Right cardiac atrium (tissue), 5 donors: ENCODE results near the gene FBXO31. TPM values are rescaled to one million over a fixed set of nuclear protein-coding genes. Genes with fewer than 3 reads are reported as not detected.
A peak's percentile ranks its signal among the peaks of the same experiment; 100 is the strongest.

Source experiments
- ATAC-seq, 2 donors: fragments of 200-7000 bp; cut with Tn5 transposase; one replicate each; pipeline versions ENCODE4 v1.8.0 to v1.9.1; 2020; ENCODE audit warnings: moderate library complexity in 2 of 2, mild to moderate bottlenecking in 1 of 2
- DNase-seq, 3 donors: peaks; one replicate each; pipeline ENCODE4 v3.0.0-alpha.2; 2020
- H3K27ac ChIP-seq: one replicate; pipeline ENCODE4 v1.5.1; 2013; ENCODE audit warnings: mild to moderate bottlenecking, low read length, control low read depth, moderate library complexity
- H3K27me3 ChIP-seq: one replicate; pipeline ENCODE4 v1.6.1; 2013; ENCODE audit not compliant: control insufficient read depth, insufficient read depth
- H3K4me1 ChIP-seq: one replicate; pipeline ENCODE4 v1.6.1; 2013; ENCODE audit warnings: low read length; ENCODE audit not compliant: control insufficient read depth, insufficient read depth
- H3K4me3 ChIP-seq: one replicate; pipeline ENCODE4 v1.5.1; 2013; ENCODE audit warnings: low read length, control low read depth
- H3K9me3 ChIP-seq: one replicate; pipeline ENCODE4 v1.6.1; 2013; ENCODE audit warnings: low read length; ENCODE audit not compliant: control insufficient read depth
- WGBS: extraction: QIAGEN DNeasy Blood & Tissue Kit; methylation state at CpG from one replicate; pipeline ENCODE4 v1.1.7; 2013; 5-methylcytosine and 5-hydroxymethylcytosine counted together
- intact Hi-C, 4 donors: fragments of 100-400 bp; cut with DNase I; formaldehyde crosslinking; loops; one replicate each; pipeline versions ENCODE4 v1.11.0 to v1.14.0; 2022 to 2023
- polyA plus RNA-seq: library from polyadenylated mRNA; stranded (reverse); fragments of 200-250 nt; gene quantifications from one replicate; pipeline ENCODE4 v1.2.3, GENCODE V29; 2013
- total RNA-seq, 4 donors: library from RNA; stranded (reverse); fragmentation: NEBNext Ultra II Directional; extraction: Animal tissue kit (Norgen Biotek cat#: 25700); gene quantifications; one replicate each; pipeline ENCODE4 v1.2.1, GENCODE V29; 2021
- donor health status: healthy with polysubstance abuse.
- donor health status: DM: no; HTN: yes; CAD: no.
- donor health status: DM: no; HTN: no; CAD: no.
- donor health status: DM: no; HTN: yes; CAD: no; lungs with severe emphysema.
- donor health status: DM: yes; HTN: yes; CAD: no.

The FBXO31 gene
- total and polyA plus RNA-seq, 5 donors = 24.3 to 66.1 (median 49.5) TPM

GRCh38 chr16:87361916-87362619 lies 21.5 kb downstream of the FBXO31 start:
- Histone ChIP-seq H3K4me1 (peaks cover 8% of the 10 kb centered on the region), H3K9me3 (no peaks in the 10 kb centered on the region), H3K27me3 (no peaks in the 10 kb centered on the region), H3K27ac (no peak overlapping the region), H3K4me3 (no peak overlapping the region)
- no peak for DNase-seq
- ATAC-seq = no peak
- intact Hi-C loops = loop anchor here in 1 of 4 donors (10.0 kb wide), 1 partner anchor 807 kb away; the partner anchor contains the start of gene MTHFSD
- 95% methylated on average over 8 of the region's 8 CpGs for WGBS

- no peaks in the 10 kb centered on the region for H3K9me3 ChIP-seq
- DNase-seq = no peak
Observed at GRCh38 chr16:87360862-87361610, 22.5 kb downstream of the FBXO31 start.

DNA sequence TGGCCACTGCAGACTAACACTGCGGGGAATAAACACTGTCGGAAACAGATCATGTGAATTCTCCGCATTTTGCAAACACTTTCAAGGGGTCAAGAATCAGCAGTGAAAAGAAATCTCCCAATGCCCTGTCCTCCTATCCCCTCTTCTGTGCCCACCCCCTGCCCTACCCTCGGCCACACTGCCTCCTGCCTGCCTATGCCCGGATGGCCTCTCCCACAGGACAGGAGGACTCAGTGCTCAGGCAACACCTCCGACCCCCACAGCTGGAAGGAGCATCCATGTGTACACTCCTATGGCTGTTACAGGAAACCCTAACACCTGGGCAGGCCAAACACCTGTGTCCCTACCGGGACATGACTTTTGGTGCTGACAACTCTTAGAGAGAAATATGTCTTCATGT lies 24.5 kb downstream of the FBXO31 start:
- WGBS = 94% methylated on average over 7 of the region's 7 CpGs
- Histone ChIP-seq H3K4me1 (peaks cover 8% of the 10 kb centered on the region), H3K27me3 (no peaks in the 10 kb centered on the region), H3K27ac (no peak overlapping the region), H3K9me3 (no peaks in the 10 kb centered on the region), H3K4me3 (no peak overlapping the region)
- ATAC-seq = no peak
- DNase-seq = no peak
- intact Hi-C loops = no loop called here

More at GRCh38 chr16:87360862-87361610, 22.5 kb downstream of the FBXO31 start:
- no peak for ATAC-seq
- WGBS = 91% methylated on average over 16 of the region's 16 CpGs
- intact Hi-C loops = loop anchor here in 1 of 4 donors (10.0 kb wide), 1 partner anchor 806 kb away; the partner anchor contains the start of gene MTHFSD
- H3K27ac ChIP-seq = no peak overlapping the region
- H3K4me1 ChIP-seq = peaks cover 10% of the 10 kb centered on the region
- no peak overlapping the region for H3K4me3 ChIP-seq
- no peaks in the 10 kb centered on the region for H3K27me3 ChIP-seq

DNA sequence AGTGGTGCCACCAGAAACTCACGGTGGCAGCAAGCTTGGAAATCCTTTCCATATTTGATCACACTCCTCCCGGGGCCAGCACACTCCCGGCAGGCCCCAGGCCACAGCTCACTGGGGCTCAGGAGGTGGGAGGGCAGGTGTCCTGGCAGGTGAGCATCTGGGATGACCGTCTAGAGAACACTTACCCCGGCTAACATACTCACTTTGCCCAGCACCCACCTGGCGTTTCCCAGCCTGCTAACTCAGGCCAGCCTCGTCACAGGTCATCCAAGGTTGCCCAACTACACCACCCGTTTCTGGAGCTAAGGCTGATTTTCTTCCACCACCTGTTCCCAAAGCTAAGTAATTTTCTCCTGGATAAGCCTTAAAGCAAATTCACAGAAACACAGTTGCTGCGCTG lies 24.9 kb downstream of the FBXO31 start:
- 85% methylated on average over 9 of the region's 9 CpGs for WGBS
- intact Hi-C loops = no loop called here
- no peak for ATAC-seq

DNA sequence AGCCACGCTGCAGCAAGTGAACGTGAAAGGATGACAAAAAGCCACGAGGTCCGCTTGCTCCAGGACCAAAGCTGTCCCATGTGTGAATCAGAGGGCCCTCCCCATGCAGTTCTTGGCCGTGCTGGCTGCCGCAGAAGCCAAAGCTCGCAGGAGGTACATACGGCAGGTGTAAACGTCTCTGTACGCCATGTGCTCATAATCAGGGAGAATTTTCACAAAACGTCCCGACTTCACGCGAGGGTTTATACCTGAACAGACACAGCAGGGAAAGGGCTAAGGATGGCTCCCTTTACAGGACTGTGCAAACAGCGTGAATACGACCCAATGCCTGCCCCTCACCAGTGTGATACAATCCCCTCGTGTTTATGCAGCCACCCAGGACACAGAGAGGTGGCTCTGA lies 25.3 kb downstream of the FBXO31 start:
- H3K27me3 ChIP-seq = no peaks in the 10 kb centered on the region
- no peaks in the 10 kb centered on the region for H3K9me3 ChIP-seq
- ATAC-seq = no peak
- H3K4me3 ChIP-seq = no peak overlapping the region
- H3K4me1 ChIP-seq = peaks cover 7% of the 10 kb centered on the region
- 94% methylated on average over 17 of the region's 17 CpGs for WGBS
- no peak for DNase-seq
- intact Hi-C loops = no loop called here
- H3K27ac ChIP-seq = no peak overlapping the region

More for the DNA sequence above, 24.9 kb downstream of the FBXO31 start:
- Histone ChIP-seq H3K9me3 (no peaks in the 10 kb centered on the region), H3K4me1 (peaks cover 7% of the 10 kb centered on the region), H3K4me3 (no peak overlapping the region), H3K27ac (no peak overlapping the region), H3K27me3 (no peaks in the 10 kb centered on the region)
- DNase-seq = no peak

DNA sequence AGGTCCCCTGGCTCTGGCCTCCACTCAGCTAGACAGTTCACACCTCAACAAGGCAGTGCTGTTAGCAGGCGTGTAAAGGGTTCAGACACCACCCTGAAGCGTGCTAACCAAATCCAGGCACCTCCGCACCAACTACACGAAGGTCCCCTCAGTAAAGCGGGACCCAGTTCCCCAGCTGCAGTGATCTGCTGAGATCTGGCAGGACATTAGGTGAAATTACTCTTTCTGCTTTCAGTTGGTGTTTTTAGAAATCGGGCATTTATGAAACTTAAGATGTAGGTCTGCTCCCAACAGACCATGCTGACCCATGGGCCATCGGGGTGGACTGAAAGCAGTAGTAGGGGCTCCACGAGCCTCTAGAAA lies 27.1 kb downstream of the FBXO31 start:
- WGBS = 80% methylated on average over 8 of the region's 8 CpGs
- no peaks in the 10 kb centered on the region for H3K9me3 ChIP-seq
- no peak overlapping the region for H3K27ac ChIP-seq
- H3K27me3 ChIP-seq = no peaks in the 10 kb centered on the region
- ATAC-seq (peak in 1 of 2 donors; percentile 9), DNase-seq (no peak)
- H3K4me1 ChIP-seq = peaks cover 7% of the 10 kb centered on the region
- H3K4me3 ChIP-seq = no peak overlapping the region
- intact Hi-C loops = no loop called here

DNA sequence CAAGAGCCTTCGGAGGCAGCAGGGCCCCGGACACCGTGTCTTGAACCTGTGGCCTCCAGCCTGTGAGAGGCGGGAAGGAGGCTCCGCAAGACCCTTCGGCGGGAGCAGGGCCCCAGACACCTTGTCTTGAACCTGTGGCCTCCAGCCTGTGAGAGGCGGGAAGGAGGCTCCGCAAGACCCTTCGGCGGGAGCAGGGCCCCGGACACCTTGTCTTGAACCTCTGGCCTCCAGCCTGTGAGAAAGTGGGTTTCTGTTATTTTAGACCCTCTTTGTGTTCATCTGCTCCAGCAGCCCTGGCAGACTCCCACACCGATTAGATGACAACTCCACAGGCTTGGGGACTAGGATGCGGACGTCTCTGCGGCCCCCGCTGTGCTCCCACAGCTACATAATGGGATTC lies 30.0 kb downstream of the FBXO31 start:
- ATAC-seq (no peak), DNase-seq (peak in 1 of 3 donors; percentile 41)
- Histone ChIP-seq H3K4me3 (no peak overlapping the region), H3K9me3 (no peaks in the 10 kb centered on the region), H3K4me1 (peaks cover 2% of the 10 kb centered on the region), H3K27ac (no peak overlapping the region), H3K27me3 (no peaks in the 10 kb centered on the region)
- intact Hi-C loops = no loop called here
- 91% methylated on average over 17 of the region's 17 CpGs for WGBS

DNA sequence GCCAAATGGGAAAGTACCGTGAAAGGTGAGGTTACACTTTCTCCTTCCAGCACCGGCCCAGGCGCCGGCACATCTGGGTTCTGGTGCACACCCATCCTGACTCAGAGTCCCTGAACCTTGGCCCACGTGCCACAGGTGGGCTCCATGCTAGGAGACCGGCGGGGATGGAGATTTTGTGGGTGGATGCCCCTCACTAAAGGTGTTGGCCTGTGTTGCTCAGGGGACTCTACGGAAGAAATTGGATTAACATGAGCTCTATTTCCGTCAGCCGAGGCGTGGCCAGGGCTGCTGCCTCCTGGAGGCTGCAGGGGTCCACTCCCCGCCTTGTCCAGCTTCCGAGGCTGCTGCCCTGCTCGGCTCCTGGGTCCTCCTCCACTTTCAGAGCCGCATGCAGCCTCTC lies 30.8 kb downstream of the FBXO31 start:
- DNase-seq (peak in 1 of 3 donors; percentile 40), ATAC-seq (no peak)

GRCh38 chr16:87351320-87351698 lies 32.3 kb downstream of the FBXO31 start:
- WGBS = 60% methylated on average over 9 of the region's 9 CpGs

More for the DNA sequence above, 30.8 kb downstream of the FBXO31 start:
- Histone ChIP-seq H3K4me3 (no peak overlapping the region), H3K9me3 (no peaks in the 10 kb centered on the region), H3K4me1 (peaks cover 2% of the 10 kb centered on the region), H3K27me3 (no peaks in the 10 kb centered on the region), H3K27ac (no peak overlapping the region)
- WGBS = 96% methylated on average over 15 of the region's 15 CpGs
- intact Hi-C loops = no loop called here

GRCh38 chr16:87350681-87351319 lies 32.8 kb downstream of the FBXO31 start:
- H3K4me1 ChIP-seq = no peaks in the 10 kb centered on the region
- DNase-seq = peak; percentile 46 to 68 (median 58)

More at GRCh38 chr16:87351320-87351698, 32.3 kb downstream of the FBXO31 start:
- ATAC-seq = no peak
- H3K27ac ChIP-seq = peak overlapping the region; percentile 0
- DNase-seq = peak in 1 of 3 donors; percentile 14
- H3K9me3 ChIP-seq = no peaks in the 10 kb centered on the region
- intact Hi-C loops = no loop called here
- no peak overlapping the region for H3K4me3 ChIP-seq
- H3K4me1 ChIP-seq = peaks cover under 1% of the 10 kb centered on the region
- no peaks in the 10 kb centered on the region for H3K27me3 ChIP-seq

DNA sequence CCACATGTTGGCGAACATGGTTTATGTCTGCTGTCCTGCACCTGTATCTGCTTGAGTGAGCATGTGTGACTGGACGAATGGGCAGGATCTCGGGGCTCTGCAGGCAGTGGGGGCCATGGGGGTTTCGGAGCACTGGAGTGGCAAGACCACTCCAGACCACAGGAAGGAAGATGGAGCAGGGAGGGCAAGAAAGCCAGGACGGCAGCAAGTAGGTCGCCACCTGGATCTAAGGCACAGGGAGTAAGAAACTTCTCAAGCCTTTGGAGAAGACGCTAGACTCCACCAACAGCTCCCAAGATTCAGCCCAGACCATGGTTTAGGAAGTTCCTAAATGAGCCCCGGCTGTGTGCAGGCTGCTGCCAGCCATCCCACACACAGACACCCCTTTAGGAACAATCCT lies 33.5 kb downstream of the FBXO31 start:
- 86% methylated on average over 8 of the region's 8 CpGs for WGBS
- Histone ChIP-seq H3K4me3 (no peak overlapping the region), H3K27me3 (no peaks in the 10 kb centered on the region), H3K27ac (no peak overlapping the region), H3K9me3 (no peaks in the 10 kb centered on the region), H3K4me1 (no peaks in the 10 kb centered on the region)
- intact Hi-C loops = no loop called here
- DNase-seq (peak in 1 of 3 donors; percentile 3), ATAC-seq (no peak)

More at GRCh38 chr16:87350681-87351319, 32.8 kb downstream of the FBXO31 start:
- 58% methylated on average over 23 of the region's 23 CpGs for WGBS
- no peaks in the 10 kb centered on the region for H3K9me3 ChIP-seq
- H3K27me3 ChIP-seq = no peaks in the 10 kb centered on the region
- no peak overlapping the region for H3K4me3 ChIP-seq
- intact Hi-C loops = no loop called here
- peak; percentile 43 to 66 for ATAC-seq
- peak overlapping the region; percentile 0 for H3K27ac ChIP-seq
